Skin of body (tissue), 2 donors: ENCODE results near the gene CFH. TPM values are rescaled to one million over a fixed set of nuclear protein-coding genes. Genes with fewer than 3 reads are reported as not detected.
"Not testable (repeated sequence)": the region's sequence is repeated elsewhere in the genome, so short reads cannot be mapped to it uniquely, and the experiment has no call there.

Experiments
- DNase-seq: peaks from one replicate; lab custom pipeline; 2025; lab: John Stamatoyannopoulos, UW
- total RNA-seq: library from RNA; depleted of rRNA; stranded (reverse); fragments of >200 nt; gene quantifications from one replicate; pipeline ENCODE4 v1.2.3, GENCODE V29; 2014

CFH gene
- total RNA-seq: 44.9 TPM

DNA sequence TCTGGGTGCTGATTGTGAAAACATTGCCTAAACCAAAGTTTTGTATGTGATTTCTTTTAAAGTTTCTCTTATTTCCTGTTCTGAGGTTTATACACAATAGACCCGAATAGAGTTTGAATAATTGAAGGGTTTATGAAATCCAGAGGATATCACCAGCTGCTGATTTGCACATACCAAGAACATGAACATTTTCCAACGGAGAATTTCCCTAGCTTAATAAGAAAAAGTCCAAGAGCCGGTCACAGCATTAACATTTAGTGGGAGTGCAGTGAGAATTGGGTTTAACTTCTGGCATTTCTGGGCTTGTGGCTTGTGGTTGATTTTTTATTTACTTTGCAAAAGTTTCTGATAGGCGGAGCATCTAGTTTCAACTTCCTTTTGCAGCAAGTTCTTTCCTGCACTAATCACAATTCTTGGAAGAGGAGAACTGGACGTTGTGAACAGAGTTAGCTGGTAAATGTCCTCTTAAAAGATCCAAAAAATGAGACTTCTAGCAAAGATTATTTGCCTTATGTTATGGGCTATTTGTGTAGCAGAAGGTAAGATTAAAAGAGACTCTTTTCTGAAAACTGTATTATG is at the start of gene CFH:
Gene CFH (plus strand): TSS at position 407 of the 579 bp plus-strand sequence. CDS start 75 bp downstream, at position 482.
- DNase-seq: peak; percentile 15

DNA sequence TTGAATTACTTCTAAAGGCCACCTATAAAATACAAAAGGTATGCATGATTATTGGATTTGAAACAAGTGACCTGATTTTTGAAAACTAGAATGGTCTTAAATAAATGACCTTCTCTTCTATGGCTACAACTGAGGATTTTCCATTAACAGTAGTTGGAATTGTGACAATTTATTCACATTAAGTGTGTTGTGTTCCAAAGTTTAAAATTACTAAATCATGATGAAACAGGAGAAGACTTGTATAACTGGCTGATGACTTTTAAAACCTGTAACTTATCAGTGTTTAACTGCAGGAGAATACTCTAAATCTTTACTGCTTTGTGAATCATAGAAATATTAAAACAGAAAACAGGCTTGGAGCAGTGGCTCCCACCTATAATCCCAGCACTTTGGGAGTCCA is 48.2 kb upstream of the CFH start:
- no peak for DNase-seq

DNA sequence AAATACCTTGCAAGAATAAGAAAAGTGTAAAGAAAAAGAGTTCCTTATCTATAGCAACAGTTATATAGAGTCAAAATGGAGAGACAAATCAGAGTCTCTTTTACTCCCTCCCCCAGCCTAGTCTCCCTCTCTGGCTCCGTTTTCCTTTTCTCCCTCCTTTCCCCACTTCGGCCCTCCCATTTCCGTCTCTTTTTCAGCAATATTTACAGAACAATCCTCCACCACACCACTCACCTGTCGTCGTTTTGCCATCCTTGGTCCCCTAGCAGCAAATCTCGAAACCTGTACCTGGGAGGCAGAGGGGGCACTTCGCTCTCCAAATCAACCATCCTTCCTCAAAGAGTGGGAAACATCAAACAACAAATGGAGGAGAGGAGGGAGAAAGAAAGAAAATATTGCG is 43.9 kb upstream of the CFH start:
- no peak for DNase-seq

DNA sequence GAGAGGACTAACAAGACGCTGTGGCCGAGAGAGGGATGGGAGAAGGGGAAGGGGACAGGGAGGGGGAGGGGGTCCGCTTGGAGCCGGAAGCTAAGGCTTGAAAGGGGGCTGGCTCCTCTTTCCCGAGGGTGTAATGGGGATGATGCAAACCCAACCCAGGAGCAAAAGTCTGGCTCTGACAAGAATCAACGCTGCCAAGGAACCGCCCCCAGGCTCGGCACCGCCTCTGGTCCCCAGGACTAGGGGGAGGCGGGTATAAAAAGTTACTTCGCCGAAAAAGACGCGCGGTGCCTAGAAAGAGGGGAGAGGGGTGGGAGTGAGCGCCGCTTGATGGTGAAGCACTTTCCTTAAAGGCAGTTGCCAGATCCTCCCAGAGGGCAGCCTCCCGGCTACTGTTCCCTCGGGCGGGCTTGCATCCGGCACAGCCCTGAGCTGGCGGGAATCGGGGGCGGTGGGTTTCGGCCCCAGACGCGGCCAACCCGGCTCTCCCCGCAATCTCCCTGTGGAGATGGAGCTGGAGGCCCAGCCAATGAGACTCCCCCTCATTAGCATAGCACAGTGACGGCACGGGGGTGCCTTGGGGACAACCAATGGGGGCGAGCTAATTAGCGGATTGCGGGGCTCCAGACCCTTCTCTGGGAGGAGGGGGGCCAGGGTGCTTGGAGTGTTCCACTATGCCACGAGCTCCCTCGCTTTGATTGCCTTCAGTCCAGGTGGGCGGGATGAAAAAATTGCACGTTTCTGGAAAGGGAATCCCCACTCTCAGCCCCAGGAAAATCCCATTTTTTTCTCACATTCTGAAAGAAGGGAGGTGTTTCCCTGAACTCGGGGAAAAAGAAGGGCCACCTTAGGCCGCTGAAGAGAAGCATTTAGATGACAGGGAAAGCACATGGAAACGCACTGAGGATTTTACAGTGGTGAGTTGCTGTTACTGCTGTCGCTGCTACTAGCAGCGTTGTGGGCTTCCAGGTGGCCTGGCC is 43.2 kb upstream of the CFH start, which contains the start of gene KCNT2:
Gene KCNT2 (minus strand): TSS at position 51 of the 980 bp plus-strand sequence. CDS start 131 bp downstream, outside the sequence.
- DNase-seq: peak; percentile 68

DNA sequence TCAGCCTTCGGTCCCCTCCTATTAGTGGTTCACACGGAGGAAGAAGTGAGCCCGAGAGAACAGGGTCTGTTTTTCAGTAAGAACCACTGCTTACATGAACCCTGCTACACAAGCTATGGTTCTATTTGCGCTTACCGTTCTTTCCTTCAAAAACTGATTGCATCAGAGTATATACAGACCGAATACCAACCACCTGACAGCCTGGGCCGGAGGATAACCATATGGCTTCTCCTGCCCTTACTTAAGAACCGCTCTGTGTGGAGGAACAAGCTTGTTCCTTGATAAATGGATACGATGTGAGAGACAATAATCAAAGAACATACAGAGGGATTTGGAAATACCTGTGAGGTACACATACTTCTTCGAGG is 42.5 kb upstream of the CFH start:
- no peak for DNase-seq

DNA sequence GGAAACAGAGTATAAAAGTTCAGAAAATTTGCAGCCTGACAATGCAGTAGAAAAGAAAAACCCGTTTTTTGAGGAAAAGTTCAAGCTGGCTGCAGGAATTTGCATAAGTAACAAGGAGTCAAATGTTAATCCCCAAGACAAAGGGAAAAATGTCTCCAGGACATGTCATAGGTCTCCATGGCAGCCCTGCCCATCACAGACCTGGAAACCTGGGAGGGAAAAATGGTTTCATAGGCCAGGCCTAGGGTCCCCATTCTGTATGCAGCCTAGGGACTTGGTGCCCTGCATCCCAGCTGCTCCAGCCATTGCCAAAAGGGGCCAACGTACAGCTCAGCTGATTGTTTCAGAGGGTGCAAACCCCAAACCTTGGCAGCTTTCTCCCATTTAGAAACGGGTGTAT is 40.0 kb upstream of the CFH start:
- no peak for DNase-seq

DNA sequence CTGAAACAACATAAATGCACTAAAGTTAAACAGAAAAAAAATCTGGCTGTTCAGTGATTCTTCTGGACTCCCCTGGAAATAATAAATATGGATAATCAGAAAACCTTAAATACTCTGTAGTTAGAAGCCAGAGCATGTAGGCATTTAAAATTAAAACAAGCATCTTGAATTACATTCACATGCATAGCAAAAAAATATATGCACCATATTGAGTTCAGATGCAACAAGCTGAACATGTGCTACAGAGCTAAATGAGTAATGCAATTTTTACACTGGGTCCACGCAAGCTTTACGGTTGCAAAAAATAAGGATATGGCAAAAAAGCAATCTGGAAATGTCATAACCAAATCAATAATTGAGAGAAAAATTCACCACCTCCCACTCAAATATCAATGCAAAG is 32.1 kb upstream of the CFH start:
- DNase-seq: no peak

DNA sequence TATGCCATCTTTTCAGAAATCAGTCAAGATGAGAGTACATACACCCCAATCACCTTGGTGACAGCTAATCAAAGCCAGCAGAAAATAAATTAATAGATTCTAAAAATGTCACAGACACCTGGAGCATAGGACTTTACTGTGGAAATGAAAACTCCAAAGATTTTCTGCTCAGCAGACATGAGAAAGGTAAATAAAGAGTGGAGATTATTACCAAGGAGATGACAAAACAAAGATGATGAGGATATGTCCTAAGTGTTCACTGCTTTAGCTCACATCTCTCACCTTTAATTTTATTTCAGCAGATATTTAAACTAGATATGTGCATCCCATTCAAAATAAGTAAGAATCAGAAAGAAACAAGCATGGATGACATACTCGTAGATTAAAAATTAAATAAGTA is 28.8 kb upstream of the CFH start:
- no peak for DNase-seq

DNA sequence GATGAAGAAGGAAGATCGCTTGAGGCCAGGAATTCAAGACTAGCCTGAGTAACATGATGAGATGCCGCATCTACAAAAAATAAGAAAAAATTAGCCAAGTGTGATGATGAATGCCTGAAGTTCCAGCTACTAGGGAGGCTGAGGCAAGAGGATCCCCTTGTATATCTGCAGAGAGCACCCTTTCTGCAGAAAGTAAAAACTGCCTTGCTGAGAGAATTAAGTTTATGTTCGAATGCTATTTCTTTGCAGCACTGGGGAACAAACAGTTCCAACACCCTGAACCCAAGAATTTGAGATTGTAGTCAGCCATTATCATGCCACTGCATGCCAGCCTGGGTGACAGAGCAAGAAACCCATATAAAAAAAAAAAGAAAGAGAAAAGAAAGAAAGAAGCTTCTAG is 23.0 kb upstream of the CFH start:
- DNase-seq: no peak

DNA sequence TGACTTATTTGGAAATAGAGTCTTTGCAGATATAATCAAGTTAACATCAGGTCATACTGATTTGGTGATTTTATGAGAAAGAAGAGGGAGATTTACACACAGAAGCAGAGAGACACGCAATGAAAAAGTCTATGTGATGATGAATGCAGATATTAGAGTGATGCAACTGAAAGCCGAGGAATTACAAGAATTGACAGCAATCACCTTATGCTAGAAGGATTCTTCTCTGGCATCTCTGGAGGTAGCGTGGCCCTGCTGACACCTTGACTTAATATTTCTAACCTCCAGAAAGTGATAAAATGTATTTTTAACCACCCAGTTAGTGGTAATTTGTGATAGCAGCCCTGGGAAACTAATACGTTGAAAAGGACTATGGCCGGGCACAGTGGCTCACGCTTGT is 14.2 kb upstream of the CFH start:
- no peak for DNase-seq

DNA sequence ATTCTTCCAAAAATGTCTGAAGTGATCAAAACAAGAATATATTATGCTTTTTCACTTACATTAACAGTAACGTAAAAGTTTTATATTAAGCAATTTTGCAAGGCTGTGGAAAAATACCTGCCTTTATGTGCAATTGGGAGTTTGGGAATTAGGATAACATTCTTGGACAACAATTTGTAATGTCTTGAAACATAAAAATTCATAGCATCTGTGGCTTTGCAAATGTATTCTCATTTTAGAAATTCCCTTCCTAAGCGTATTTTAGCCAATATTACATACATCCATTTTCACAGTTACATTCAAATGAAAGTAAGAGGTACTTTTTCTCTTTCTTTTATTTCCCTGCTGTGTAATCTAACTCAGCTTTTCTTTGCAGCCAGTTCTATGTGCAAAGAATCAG is 13.4 kb upstream of the CFH start:
- DNase-seq: no peak

DNA sequence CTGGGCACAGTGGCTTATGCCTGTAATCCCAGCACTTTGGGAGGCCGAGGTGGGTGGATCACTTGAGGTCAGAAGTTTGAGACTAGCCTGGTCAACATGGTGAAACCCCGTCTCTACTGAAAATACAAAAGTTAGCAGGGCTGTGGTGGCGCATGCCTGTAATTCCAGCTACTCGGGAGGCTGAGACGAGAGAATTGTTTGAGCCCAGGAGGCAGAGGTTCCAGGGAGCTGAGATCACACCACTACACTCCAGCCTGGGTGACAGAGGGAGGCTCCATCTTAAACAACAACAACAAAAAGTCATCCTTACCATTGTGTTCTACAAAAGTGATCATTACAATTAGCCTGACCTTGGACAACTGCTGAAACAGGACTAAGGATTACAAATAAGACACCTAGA is 12.6 kb upstream of the CFH start:
- DNase-seq: not testable (repeated sequence)

DNA sequence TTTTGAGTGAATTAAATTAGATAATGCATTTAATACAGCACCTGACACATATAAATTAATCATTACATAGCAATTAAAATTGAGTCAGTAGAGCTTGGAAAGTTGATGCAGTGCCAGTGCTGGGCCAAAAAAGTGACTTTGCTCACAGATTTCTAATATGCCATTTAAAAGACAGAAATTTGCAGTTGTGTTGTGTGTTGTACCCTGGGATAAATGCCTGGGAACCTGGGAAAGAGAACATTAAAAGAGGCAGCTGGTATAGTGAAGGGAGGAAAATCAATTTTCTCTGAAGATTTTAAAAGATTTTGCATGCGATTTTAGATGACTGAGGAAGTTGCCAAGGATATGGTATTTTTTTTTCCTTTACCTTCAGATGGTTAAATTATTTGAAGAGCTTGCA is 10.9 kb upstream of the CFH start:
- no peak for DNase-seq

DNA sequence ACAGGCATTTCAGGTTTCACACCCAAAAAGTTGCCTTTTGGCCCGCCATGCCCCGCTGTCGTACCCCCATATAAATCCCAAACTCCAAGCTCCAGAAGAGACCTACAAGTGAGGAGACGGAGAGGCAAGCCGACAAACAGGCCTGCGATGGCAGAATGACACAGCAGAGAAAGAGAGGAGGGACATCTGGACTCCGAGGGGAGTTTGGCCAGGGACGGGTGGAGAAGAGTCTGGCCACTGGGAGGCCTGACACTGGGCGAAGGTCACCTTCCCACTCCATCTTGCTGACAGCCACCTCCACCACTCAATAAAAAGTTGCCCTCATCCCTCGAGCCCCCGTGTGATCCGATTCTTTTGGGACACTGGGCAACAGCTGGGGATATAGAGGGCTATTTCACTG is 1.9 kb upstream of the CFH start:
- DNase-seq: no peak

DNA sequence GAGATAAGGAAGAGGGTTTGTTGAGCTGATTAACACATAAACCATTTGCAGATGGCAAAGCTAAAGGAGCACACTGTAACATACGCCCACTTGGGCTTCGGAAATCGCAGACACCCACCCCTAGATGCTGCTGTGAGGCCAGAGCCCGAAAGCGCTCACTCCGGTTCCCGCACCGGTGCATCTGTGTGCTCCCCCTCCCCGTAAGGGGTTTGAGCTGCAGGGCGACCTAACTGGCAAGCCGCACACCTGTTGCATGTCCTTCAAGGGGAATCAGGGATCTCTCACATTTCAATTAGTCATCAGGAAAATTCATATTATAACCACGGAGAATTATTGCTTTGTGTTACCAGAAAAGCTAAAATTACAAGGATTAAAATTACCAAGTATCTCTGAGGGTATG is 1.4 kb upstream of the CFH start:
- no peak for DNase-seq

DNA sequence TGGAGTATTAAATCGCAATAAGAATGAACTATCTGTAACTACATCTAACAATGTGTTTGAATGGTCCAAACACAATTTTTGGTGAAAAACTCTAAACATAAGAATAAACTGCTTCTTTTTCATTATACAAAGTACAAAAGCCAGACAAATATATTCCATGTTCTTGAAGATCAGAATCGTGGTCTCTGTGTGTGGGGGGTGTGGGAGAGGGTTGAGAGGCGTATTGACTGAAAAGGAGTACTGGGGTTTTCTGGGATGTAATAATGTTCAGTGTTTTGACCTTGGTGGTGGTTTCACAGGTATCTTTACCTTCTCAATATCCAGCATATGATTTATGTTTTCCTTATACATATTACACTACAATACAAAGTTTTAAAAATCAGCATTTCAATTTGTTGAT is 764 bp upstream of the CFH start:
- no peak for DNase-seq

DNA sequence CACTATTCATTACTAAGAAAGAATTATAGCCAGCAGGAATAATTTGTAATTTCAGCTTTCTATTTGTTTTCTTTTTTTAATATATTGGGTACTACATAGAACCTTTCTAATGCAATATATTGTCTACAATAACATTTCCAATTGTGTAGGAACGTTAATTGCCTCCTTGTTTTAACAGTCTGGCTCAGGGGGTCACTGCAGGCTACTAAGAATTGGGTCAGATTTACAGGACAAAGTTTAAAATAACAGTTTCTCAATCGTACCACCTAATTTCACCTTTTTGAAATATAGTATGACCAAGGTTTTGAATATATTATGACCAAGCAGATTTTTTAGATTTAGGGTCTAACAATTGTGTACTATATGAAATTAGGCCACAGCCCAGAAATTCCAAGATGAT is 2.4 kb downstream of the CFH start:
- no peak for DNase-seq

DNA sequence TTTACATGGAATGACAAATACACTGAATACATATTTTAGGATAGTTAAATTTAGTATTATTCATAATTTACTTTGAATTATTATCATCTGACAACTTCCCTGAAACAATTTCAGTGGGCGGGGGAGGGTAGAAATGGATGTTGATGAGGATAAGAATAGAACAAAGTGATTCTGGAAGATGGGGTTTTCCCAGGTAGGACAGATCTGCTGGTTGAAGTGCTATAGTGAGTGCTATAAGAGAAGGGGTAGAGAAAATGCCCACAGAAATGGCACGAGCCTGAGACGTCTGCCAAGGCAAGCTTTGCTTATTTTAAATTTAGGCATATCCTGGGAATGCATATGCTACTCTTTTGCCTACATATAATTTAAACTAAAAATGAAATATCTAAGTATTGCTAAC is 3.2 kb downstream of the CFH start:
- DNase-seq: no peak

DNA sequence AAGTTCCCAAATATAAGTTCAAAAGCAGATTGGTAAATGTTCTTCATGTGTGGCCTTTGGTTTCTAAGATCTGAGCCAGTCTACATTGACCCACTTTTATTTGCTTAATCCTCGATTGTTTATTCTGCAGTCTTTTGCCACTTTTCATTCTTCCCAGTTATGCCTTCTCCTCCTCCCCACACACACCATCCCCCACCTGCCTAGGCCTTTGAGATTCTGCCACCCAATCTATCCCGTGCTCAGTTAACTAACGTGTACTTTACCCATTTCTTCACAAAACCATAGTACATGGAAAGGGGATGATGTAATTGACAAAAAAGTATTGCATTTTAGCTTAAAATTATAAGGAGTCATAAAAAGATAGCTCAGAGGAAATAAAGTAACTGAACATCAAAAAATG is 3.7 kb downstream of the CFH start:
- no peak for DNase-seq

DNA sequence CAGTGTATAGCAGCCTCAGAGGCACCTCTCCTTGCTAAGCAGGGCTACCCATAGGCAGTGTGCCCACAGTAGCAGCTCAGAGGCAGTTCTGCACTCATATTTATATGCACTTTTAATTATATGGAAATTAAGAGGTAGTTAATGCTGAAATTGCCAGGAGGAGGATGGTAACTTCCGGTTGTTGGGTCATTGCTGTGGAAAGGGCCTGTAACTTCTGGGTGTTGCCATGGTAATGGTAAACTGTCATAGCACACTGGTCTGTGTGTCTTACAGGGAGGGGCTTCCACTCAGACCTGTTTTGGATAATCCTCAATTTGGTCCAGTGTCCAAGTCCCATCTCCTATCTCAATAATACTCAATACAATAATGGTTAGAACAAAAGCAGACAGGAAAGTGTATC is 7.6 kb downstream of the CFH start:
- no peak for DNase-seq

DNA sequence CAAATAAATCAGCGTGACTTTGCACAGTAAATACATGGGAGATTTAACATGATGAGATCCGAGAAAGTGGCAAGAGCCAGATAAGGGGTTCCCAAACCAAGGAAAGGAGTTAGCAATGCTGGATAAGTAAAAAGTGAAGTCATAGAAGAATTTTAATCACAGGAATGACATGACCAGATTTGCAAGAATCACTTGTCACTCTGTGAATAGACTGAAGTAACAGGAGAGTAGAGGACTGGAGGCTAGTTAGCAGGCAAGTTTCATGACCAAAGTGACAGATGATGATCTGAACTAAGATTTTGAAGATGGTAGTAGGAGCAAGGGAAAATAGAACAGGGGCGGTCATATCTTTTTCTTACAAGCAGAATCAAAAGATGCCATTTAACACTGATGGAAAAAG is 8.4 kb downstream of the CFH start:
- no peak for DNase-seq

DNA sequence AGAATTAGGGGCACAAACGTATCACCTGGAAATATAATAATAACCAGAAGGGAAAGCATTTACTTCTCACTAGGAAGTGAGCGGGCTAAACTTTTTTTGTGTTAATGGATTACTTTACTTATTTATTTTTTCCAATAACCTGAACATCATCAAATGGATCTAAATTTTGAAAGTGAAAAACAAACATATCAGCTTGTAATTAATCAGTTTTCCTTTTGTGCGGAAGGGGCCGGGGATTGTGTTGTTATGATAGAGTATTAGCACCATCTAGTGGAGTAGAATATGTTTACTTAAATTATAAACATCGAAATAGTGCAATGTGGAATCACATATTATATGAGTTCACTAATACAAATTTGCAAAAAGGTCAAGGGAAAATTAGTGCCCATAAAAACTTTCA is 9.0 kb downstream of the CFH start:
- DNase-seq: peak; percentile 35

DNA sequence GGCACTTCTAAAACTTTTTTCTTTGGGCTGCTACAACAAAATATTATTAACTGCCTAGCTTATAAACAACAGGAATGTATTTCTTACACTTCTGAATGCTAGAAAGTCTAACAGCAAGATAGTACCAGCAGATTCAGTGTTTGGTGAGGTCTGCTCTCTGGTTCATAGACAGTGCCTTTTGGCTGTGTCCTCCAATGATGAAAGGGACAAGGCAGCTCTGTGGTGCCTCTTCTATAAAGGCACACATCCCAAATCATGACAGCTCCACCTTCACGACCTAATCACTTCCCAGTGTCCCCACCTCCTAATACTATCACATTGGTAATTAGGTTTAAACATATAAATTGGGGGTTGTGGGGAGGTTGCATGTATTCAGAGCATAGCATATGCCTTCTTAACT is 9.5 kb downstream of the CFH start:
- no peak for DNase-seq
